Activated CD4-positive, alpha-beta memory T cell treated with anti-CD3 and anti-CD28 coated beads for 36 hours (primary cell): ENCODE data around the gene AKAP3. TPM values are rescaled to one million over a fixed set of nuclear protein-coding genes. Genes with fewer than 3 reads are reported as not detected.

Experiments
- CTCF ChIA-PET: fragments of 350-600 bp; sonication (Branson Sonifier 250); formaldehyde crosslinking; loops from one replicate; lab custom pipeline; 2021; ENCODE audit warnings: antibody characterized with exemption, inconsistent platforms; lab: Charles Lee
- POLR2A ChIA-PET: fragments of 350-600 bp; sonication (Branson Sonifier 250); formaldehyde crosslinking; loops from one replicate; lab custom pipeline; 2021; ENCODE audit warnings: antibody characterized with exemption; lab: Charles Lee
- DNase-seq: peaks from one replicate; pipeline ENCODE4 v3.0.0-alpha.2; 2020
- H3K27ac Mint-ChIP-seq: one replicate; pipeline ENCODE4 v1.8.0; 2021; ENCODE audit warnings: mixed read lengths
- H3K27me3 Mint-ChIP-seq: one replicate; pipeline ENCODE4 v1.8.0; 2021; ENCODE audit warnings: mixed read lengths
- H3K36me3 Mint-ChIP-seq: one replicate; pipeline ENCODE4 v1.8.0; 2021; ENCODE audit warnings: mixed read lengths
- H3K4me1 Mint-ChIP-seq: one replicate; pipeline ENCODE4 v1.8.0; 2021; ENCODE audit warnings: low read depth, mixed read lengths
- H3K4me3 Mint-ChIP-seq: one replicate; pipeline ENCODE4 v1.8.0; 2021; ENCODE audit warnings: mild to moderate bottlenecking, mixed read lengths
- H3K9me3 Mint-ChIP-seq: one replicate; pipeline ENCODE4 v1.8.0; 2021; ENCODE audit warnings: mixed read lengths
- intact Hi-C: fragments of 100-400 bp; cut with micrococcal nuclease; formaldehyde crosslinking; loops from one replicate; pipeline ENCODE4 v1.15.1; 2023
- total RNA-seq, 2 experiments: library from RNA; stranded (reverse); gene quantifications; one replicate each; pipeline ENCODE4 v1.2.3, GENCODE V29; 2021

The AKAP3 gene
- total RNA-seq, 2 experiments from 2014 or later: 2.9 to 3.1 TPM

- Mint-ChIP-seq H3K27me3 (peaks cover 4% of the 10 kb centered on the region), H3K9me3 (no peaks in the 10 kb centered on the region), H3K36me3 (no peaks in the 10 kb centered on the region), H3K4me3 (no peak overlapping the region), H3K4me1 (no peaks in the 10 kb centered on the region), H3K27ac (no peak overlapping the region)
- no peak for DNase-seq
- POLR2A ChIA-PET: no interaction called here
- intact Hi-C loops: no loop called here
- CTCF ChIA-PET: interaction anchor here (1.4 kb wide), 1 partner anchor 9 kb away, joined by 3 read pairs; no protein-coding TSS in a partner anchor
Measured at GRCh38 chr12:4595881-4596280, 53.0 kb downstream of the AKAP3 start.

- Mint-ChIP-seq H3K4me1 (no peaks in the 10 kb centered on the region), H3K27ac (no peak overlapping the region), H3K36me3 (no peaks in the 10 kb centered on the region), H3K9me3 (no peaks in the 10 kb centered on the region), H3K27me3 (peaks cover 9% of the 10 kb centered on the region), H3K4me3 (no peak overlapping the region)
- no peak for DNase-seq
- ChIA-PET POLR2A (no interaction called here), CTCF (interaction anchor here (0.7 kb wide), 1 partner anchor 10 kb away, joined by 3 read pairs; no protein-coding TSS in a partner anchor)
- intact Hi-C loops: no loop called here
Measured at GRCh38 chr12:4591180-4591687, 57.6 kb downstream of the AKAP3 start.

GRCh38 chr12:4589941-4590340 is 58.9 kb downstream of the AKAP3 start:
- Mint-ChIP-seq H3K27me3 (peaks cover 6% of the 10 kb centered on the region), H3K9me3 (no peaks in the 10 kb centered on the region), H3K4me3 (no peak overlapping the region), H3K4me1 (no peaks in the 10 kb centered on the region), H3K27ac (no peak overlapping the region), H3K36me3 (no peaks in the 10 kb centered on the region)
- CTCF ChIA-PET: no interaction called here
- no peak for DNase-seq
- POLR2A ChIA-PET: no interaction called here
- intact Hi-C loops: no loop called here

GRCh38 chr12:4588916-4589315 is 59.9 kb downstream of the AKAP3 start:
- ChIA-PET CTCF (no interaction called here), POLR2A (no interaction called here)
- intact Hi-C loops: no loop called here
- no peak overlapping the region for H3K4me3 Mint-ChIP-seq
- H3K4me1 Mint-ChIP-seq: no peaks in the 10 kb centered on the region
- DNase-seq: no peak
- no peaks in the 10 kb centered on the region for H3K9me3 Mint-ChIP-seq
- peaks cover 7% of the 10 kb centered on the region for H3K27me3 Mint-ChIP-seq
- no peaks in the 10 kb centered on the region for H3K36me3 Mint-ChIP-seq
- no peak overlapping the region for H3K27ac Mint-ChIP-seq

GRCh38 chr12:4587108-4587507 is 61.7 kb downstream of the AKAP3 start:
- H3K36me3 Mint-ChIP-seq: no peaks in the 10 kb centered on the region
- CTCF ChIA-PET: no interaction called here

GRCh38 chr12:4586500-4586899 is 62.4 kb downstream of the AKAP3 start:
- H3K4me3 Mint-ChIP-seq: no peak overlapping the region
- H3K36me3 Mint-ChIP-seq: no peaks in the 10 kb centered on the region
- no peaks in the 10 kb centered on the region for H3K9me3 Mint-ChIP-seq
- DNase-seq: no peak
- H3K27me3 Mint-ChIP-seq: peaks cover 7% of the 10 kb centered on the region
- intact Hi-C loops: no loop called here
- CTCF ChIA-PET: no interaction called here
- H3K4me1 Mint-ChIP-seq: no peaks in the 10 kb centered on the region
- POLR2A ChIA-PET: no interaction called here
- H3K27ac Mint-ChIP-seq: no peak overlapping the region

More at GRCh38 chr12:4587108-4587507, 61.7 kb downstream of the AKAP3 start:
- Mint-ChIP-seq H3K27me3 (peaks cover 7% of the 10 kb centered on the region), H3K9me3 (no peaks in the 10 kb centered on the region), H3K4me3 (no peak overlapping the region), H3K27ac (no peak overlapping the region), H3K4me1 (no peaks in the 10 kb centered on the region)
- no peak for DNase-seq
- intact Hi-C loops: no loop called here
- POLR2A ChIA-PET: no interaction called here

GRCh38 chr12:4584896-4585295 is 64.0 kb downstream of the AKAP3 start:
- intact Hi-C loops: no loop called here

GRCh38 chr12:4584281-4584680 is 64.6 kb downstream of the AKAP3 start:
- Mint-ChIP-seq H3K4me3 (no peak overlapping the region), H3K27me3 (peaks cover 7% of the 10 kb centered on the region), H3K4me1 (no peaks in the 10 kb centered on the region), H3K27ac (no peak overlapping the region), H3K9me3 (no peaks in the 10 kb centered on the region), H3K36me3 (no peaks in the 10 kb centered on the region)
- POLR2A ChIA-PET: no interaction called here
- no peak for DNase-seq
- intact Hi-C loops: no loop called here
- CTCF ChIA-PET: no interaction called here

More at GRCh38 chr12:4584896-4585295, 64.0 kb downstream of the AKAP3 start:
- DNase-seq: no peak
- H3K9me3 Mint-ChIP-seq: no peaks in the 10 kb centered on the region
- no peak overlapping the region for H3K27ac Mint-ChIP-seq
- peaks cover 7% of the 10 kb centered on the region for H3K27me3 Mint-ChIP-seq
- CTCF ChIA-PET: no interaction called here
- H3K36me3 Mint-ChIP-seq: no peaks in the 10 kb centered on the region
- POLR2A ChIA-PET: no interaction called here
- H3K4me3 Mint-ChIP-seq: no peak overlapping the region
- no peaks in the 10 kb centered on the region for H3K4me1 Mint-ChIP-seq

GRCh38 chr12:4580281-4580688 is 68.6 kb downstream of the AKAP3 start:
- Mint-ChIP-seq H3K4me3 (no peak overlapping the region), H3K27me3 (peaks cover 4% of the 10 kb centered on the region), H3K27ac (no peak overlapping the region), H3K4me1 (no peaks in the 10 kb centered on the region), H3K9me3 (no peaks in the 10 kb centered on the region), H3K36me3 (no peaks in the 10 kb centered on the region)
- DNase-seq: no peak
- POLR2A ChIA-PET: no interaction called here
- intact Hi-C loops: no loop called here
- CTCF ChIA-PET: interaction anchor here (0.7 kb wide), 1 partner anchor 24 kb away, joined by 3 read pairs; no protein-coding TSS in a partner anchor

GRCh38 chr12:4579305-4580102 is 69.3 kb downstream of the AKAP3 start:
- Mint-ChIP-seq H3K4me3 (no peak overlapping the region), H3K4me1 (no peaks in the 10 kb centered on the region), H3K27ac (no peak overlapping the region), H3K9me3 (no peaks in the 10 kb centered on the region), H3K27me3 (peaks cover 4% of the 10 kb centered on the region), H3K36me3 (no peaks in the 10 kb centered on the region)
- intact Hi-C loops: no loop called here
- DNase-seq: no peak
- ChIA-PET CTCF (interaction anchor here (0.7 kb wide), 1 partner anchor 84 kb away, joined by 3 read pairs; no protein-coding TSS in a partner anchor), POLR2A (no interaction called here)

GRCh38 chr12:4572680-4573079 is 76.2 kb downstream of the AKAP3 start:
- Mint-ChIP-seq H3K27me3 (peaks cover 2% of the 10 kb centered on the region), H3K4me3 (no peak overlapping the region), H3K4me1 (no peaks in the 10 kb centered on the region), H3K9me3 (no peaks in the 10 kb centered on the region), H3K27ac (no peak overlapping the region), H3K36me3 (no peaks in the 10 kb centered on the region)
- DNase-seq: no peak
- ChIA-PET CTCF (no interaction called here), POLR2A (no interaction called here)
- intact Hi-C loops: no loop called here

- intact Hi-C loops: no loop called here
- Mint-ChIP-seq H3K9me3 (no peaks in the 10 kb centered on the region), H3K4me3 (no peak overlapping the region), H3K27ac (no peak overlapping the region), H3K36me3 (no peaks in the 10 kb centered on the region), H3K27me3 (peaks cover 3% of the 10 kb centered on the region), H3K4me1 (no peaks in the 10 kb centered on the region)
- POLR2A ChIA-PET: no interaction called here
- no peak for DNase-seq
- CTCF ChIA-PET: no interaction called here
Measured at GRCh38 chr12:4569261-4569660, 79.6 kb downstream of the AKAP3 start.
